GM18870 (cell line): ENCODE measurements around the gene XRCC1.
"Not testable (repeated sequence)": the region's sequence is repeated elsewhere in the genome, so short reads cannot be mapped to it uniquely, and the experiment has no call there.

Source experiments
- ATAC-seq: cut with Tn5 transposase; IDR thresholded peaks from one replicate; pipeline ENCODE4 v1.9.1; 2021; ENCODE audit warnings: moderate library complexity; ENCODE audit not compliant: unreplicated experiment

The XRCC1 gene

DNA sequence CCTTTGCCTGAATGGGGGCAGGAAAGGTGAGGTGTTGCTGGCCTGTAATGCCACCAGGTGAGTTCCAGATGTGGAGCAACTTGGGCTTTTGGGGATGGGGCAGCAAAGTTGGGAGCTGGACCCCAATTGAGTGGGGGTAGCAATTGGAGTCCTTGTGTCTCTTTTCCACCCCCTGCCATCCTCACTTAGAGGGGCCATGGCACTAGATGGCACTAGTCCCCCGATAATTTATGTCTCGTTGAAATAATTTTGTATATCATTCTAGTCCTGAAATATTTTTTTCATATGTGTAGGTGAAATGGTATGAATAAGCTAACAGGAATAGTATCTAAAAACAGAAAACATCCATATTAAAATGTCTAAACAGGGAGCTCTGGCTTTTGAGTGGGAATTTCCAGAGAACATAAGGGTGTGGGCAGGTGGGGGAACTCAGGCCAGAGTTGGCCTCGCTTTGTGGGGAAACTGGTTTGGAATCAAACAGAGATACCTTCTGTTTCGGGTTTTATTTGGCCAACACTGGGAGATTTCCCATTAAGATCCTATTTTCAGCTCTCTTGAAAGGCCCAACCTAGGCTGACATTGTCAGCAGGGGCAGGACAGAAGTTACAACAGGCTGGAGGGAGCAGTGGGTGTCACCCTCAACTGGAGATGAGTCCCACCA lies 24.4 kb upstream of the XRCC1 start:
- no peak for ATAC-seq

DNA sequence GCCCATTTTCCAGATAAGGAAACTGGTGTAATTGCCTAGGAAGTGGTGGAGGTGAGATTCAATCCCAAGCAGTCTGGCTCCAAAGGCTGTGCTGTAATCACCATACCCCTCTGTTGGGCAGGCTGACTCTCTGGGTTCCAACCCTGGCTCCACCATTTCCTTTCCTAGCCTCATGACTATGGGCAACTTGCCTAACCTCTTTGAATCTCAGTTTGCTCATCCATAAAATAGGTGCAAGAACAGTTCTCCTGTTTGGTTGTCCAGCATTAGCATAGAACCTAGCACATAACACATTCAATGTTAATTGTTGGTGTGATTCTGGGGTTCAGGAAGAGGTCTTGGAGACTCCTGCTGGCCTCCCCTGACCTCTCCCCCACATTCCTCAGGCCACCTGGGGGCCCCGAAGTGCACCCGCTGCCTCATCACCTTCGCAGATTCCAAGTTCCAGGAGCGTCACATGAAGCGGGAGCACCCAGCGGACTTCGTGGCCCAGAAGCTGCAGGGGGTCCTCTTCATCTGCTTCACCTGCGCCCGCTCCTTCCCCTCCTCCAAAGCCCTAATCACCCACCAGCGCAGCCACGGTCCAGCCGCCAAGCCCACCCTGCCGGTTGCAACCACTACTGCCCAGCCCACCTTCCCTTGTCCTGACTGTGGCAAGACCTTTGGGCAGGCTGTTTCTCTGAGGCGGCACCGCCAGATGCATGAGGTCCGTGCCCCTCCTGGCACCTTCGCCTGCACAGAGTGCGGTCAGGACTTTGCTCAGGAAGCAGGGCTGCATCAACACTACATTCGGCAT lies 23.3 kb upstream of the XRCC1 start:
- ATAC-seq: no peak

GRCh38 chr19:43597876-43598275 lies 22.5 kb upstream of the XRCC1 start:
- ATAC-seq: no peak

GRCh38 chr19:43596842-43597461 lies 21.6 kb upstream of the XRCC1 start:
- no peak for ATAC-seq

- ATAC-seq: peak; percentile 82
Measured at GRCh38 chr19:43595999-43596841, 20.9 kb upstream of the XRCC1 start, which contains the start of the genes IRGQ and ZNF576. TSS of gene IRGQ (minus strand) at chr19:43596134. CDS start at chr19:43595338, 796 bp downstream. TSS of gene ZNF576 (plus strand) at chr19:43596595. CDS start at chr19:43597109, 514 bp downstream.

GRCh38 chr19:43595605-43595998 lies 20.3 kb upstream of the XRCC1 start:
- peak; percentile 7 for ATAC-seq

DNA sequence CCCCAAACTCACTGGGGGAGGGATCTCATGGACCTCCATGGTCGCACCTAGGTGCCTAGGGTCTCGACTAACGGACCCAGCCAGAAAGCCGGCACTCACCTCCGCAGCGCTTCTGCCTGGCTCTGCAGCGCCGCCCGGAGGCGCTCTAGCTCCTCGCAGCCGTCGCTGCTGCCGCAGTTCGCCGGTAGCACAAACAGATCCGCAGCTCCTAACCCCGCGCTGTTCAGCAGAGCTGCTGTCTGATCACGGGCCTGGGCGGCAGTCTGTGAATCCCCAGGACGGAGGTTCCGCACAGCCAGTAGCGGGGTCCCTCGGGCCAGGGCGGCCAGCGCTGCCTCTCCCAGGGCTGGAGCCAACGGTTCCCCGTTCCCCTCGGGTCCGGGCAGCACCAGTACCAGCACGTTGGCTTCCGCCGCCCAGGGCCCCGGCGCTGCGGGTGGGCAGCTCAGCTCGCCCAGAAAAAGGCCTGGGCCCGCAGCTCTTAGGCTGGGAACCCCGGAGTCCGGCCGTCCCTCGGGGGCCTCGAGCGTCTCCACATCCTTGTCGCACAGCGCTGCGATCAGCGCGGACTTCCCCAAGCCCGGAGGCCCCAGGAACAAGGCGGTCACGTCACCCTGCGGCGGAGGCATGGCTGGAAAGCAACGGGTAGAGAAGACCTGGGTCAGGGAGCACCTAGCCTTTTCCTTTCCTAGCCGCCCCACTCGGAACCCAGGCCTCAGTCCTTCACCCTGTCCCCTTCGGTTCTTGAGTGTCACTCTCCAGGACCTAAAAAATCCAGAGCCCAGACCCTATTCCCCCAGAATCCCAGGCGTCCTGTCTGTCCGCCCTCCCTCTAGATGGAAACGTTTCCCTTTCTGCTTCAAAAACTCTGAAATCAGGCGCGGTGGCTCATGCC lies 19.6 kb upstream of the XRCC1 start:
- ATAC-seq: no peak

- ATAC-seq: no peak
Measured at GRCh38 chr19:43594081-43594697, 18.9 kb upstream of the XRCC1 start.

DNA sequence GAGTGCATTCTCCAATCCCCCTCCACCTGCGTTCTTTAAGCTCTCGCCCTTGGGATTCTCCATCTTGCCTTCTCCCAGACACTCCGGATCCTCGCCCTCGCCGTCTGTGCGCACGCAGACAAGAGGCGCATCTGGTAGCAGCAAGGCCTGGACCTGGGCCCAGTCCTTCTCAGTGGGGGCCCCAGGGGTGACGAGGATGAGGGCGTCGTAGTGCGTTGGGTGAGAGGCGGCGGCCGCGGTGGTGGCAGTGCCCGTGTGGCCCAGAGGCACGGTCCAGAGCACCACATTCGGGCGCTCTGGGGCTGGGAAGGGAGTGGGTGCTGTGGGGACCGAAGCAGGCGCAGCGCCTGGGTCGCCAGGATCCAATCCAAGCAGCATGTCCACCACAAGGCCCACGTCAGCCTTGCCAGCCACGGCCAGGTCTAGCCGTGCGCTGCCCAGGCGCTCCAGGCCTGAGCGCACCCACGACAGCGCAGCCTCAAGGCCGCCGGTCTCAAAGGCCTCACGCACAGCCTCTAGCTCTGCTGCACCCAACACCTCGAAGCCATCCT lies 17.5 kb upstream of the XRCC1 start:
- ATAC-seq: no peak

DNA sequence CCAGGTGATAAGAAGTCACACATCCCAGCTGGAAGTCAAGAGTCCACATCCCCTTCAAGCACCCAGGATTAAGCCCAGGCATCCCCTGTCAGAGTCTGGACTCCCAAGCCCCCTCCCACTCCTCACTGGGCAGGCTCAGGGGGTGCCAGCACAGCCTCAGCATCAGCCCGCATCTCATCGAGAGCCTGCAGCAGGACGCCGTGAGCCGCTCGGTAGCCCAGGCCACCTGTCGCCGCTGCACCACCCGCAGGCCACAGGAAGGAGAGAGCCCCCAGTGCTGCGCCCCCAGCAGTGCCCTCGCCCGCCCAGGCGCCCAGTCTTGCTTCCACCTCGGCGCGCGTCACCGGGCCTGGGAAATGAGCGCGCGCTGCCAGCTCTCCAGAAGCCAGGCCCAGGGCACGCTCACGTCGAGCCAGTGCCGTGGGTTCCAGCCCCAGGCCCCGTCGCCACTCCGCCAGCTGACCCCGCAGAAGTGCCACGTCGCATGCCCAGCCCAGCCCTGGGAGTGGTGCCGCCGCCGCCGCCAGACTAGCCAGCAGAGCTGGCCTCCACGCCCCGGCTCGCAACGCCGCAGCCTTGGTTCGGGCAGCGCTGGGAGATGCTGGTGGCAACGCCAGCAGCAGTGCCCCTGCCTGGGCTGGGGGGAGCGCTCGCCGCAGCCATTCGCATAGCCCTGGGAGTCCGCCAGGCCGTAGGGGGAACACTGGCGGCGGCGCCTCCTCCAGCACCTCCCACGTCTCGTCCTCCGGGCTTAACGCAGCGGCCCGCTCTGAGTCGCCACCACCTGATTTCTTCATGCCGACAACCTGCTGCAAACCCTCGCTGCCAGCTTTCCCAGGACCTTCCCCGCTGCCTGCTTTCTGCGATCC lies 16.8 kb upstream of the XRCC1 start:
- no peak for ATAC-seq

GRCh38 chr19:43589678-43590077 lies 14.4 kb upstream of the XRCC1 start:
- ATAC-seq: no peak

DNA sequence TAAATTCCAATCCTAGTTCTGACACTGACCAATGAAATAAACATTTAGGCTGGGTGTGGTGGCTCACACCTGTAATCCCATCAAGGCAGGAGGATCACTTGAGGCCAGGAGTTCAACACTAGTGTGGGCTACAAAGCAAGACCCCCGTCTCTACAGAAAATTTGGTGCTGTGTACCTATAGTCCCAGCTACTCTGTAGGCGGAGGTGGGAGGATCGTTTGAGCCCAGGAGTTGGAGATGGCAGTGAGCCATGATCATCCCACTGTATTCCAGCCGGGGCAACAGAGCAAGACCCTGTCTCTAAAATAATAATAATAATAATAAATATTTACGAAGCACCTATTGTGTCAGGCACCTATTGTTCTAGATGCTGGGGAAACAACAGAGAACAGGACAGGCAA lies 13.9 kb upstream of the XRCC1 start:
- no peak for ATAC-seq

- not testable (repeated sequence) for ATAC-seq
Measured at GRCh38 chr19:43587029-43587428, 11.7 kb upstream of the XRCC1 start.

DNA sequence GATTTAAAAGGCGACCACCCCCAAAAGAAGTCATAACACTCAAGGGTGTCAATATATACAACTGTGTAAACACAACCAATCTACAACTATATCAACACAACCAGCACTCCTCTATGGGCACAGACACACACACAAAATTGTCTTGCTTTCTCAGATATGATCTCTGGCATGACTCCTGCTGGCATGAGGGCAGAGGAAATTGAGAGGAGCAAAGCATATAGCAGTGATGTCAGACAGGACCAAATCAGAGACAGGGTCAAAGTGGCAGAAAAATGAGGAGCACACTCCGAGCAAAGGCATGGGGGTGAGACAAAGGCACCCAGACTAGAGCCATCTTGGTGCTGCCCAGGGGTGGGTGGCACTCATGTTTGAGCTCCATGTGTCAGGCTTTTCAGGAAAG lies 11.0 kb upstream of the XRCC1 start:
- ATAC-seq: no peak

- ATAC-seq: no peak
Measured at GRCh38 chr19:43584484-43584883, 9.2 kb upstream of the XRCC1 start.

GRCh38 chr19:43582495-43582894 lies 7.2 kb upstream of the XRCC1 start:
- no peak for ATAC-seq

- ATAC-seq: no peak
Measured at GRCh38 chr19:43581467-43581866, 6.1 kb upstream of the XRCC1 start.

DNA sequence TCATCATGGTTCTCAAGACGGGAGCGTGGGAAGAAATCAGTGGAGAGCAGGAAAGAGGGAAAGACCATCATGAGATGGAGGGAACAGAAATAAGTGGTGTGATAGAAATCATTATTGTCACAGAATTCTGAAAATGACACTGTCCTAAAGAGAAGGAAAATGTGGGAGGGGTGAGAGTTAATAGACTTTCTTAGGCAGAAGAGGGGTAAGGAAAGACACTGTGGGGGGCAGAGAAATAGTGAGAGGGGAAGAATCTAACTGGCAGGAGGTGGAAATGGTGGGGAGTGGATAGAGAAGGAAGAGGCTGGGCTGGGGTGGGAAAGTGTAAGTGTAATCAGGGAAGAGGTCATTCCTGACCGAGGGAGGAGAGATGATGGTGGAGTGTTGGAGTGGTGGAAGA lies 3.5 kb upstream of the XRCC1 start:
- ATAC-seq: no peak
